GM23248 (cell line): ENCODE results near the gene NRP1.

Experiments
- EZH2 ChIP-seq: fragments of 200-600 bp; sonication (generic); IDR thresholded peaks from 2 replicates; pipeline ENCODE4 v1.6.1; 2018; ENCODE audit warnings: antibody characterized with exemption, mild to moderate bottlenecking; ENCODE audit not compliant: insufficient read depth, poor library complexity, severe bottlenecking
- EZH2phosphoT487 ChIP-seq: fragments of 200-600 bp; sonication (generic); IDR thresholded peaks from 2 replicates; pipeline ENCODE4 v1.6.1; 2018; ENCODE audit warnings: antibody characterized with exemption, moderate library complexity, mild to moderate bottlenecking, low read depth; ENCODE audit not compliant: insufficient read depth

DNA sequence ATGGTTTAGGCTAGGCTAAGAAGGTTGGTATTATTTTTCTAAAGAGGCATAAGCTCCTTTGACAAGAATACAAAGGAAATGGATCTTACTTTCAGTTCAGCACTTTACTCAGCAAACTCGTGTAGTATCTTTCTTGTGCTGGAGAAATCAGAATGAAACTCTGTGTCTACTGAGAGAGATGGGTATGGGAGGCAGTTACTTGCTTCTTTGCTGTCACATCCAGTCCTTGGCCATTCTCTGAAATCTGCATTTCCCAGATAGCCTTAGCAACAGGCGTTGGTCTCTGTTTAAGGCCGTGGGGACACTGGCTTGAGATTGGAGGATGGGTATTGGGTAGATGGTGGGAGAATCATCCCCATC is 180.5 kb downstream of the NRP1 start:
- no peak for TF ChIP-seq EZH2
- no peak for TF ChIP-seq EZH2phosphoT487
